H1 (cell line): ENCODE measurements around the gene PDE9A. TPM values are rescaled to one million over a fixed set of nuclear protein-coding genes. Genes with fewer than 3 reads are reported as not detected.

Source experiments
- CTCF ChIA-PET: fragments of 300-600 bp; sonication (Branson Sonifier 250); formaldehyde crosslinking; loops from one replicate; lab custom pipeline; 2021; ENCODE audit not compliant: partially characterized antibody; lab: Charles Lee
- POLR2A ChIA-PET: fragments of 300-600 bp; sonication (Branson Sonifier 250); formaldehyde crosslinking; loops from one replicate; lab custom pipeline; 2021; ENCODE audit warnings: inconsistent platforms; ENCODE audit not compliant: partially characterized antibody; lab: Charles Lee
- DNase-seq, 2 experiments: peaks; one replicate each; pipeline versions ENCODE4 v3.0.0 to v3.0.0-alpha.2; 2010 to 2022; ENCODE audit warnings: low spot score in 2 of 2, low read depth in 1 of 2, mixed read lengths in 1 of 2
- FAIRE-seq: peaks from 2 replicates; lab custom pipeline; 2011; peaks lifted over from hg19 to GRCh38; lab: Jason Lieb, UNC
- H2AFZ ChIP-seq: 2 replicates; pipeline ENCODE4 v1.8.1; 2012; ENCODE audit warnings: low read length, inconsistent platforms
- H2AK5ac ChIP-seq: 2 replicates; pipeline ENCODE4 v1.6.1; 2013; ENCODE audit warnings: low read depth, low read length
- H2BK120ac ChIP-seq: replicated peaks from 2 replicates; pipeline ENCODE3; 2013; ENCODE audit warnings: low read depth, low read length, inconsistent platforms
- H2BK12ac ChIP-seq: 2 replicates; pipeline ENCODE4 v1.6.1; 2013; ENCODE audit warnings: low read depth, low read length
- H2BK15ac ChIP-seq: 2 replicates; pipeline ENCODE4 v1.6.1; 2013; ENCODE audit warnings: low read length
- H2BK20ac ChIP-seq: 2 replicates; pipeline ENCODE4 v1.6.1; 2013; ENCODE audit warnings: low read length
- H2BK5ac ChIP-seq: 2 replicates; pipeline ENCODE4 v1.6.1; 2013; ENCODE audit warnings: low read depth, low read length
- H3K14ac ChIP-seq: 2 replicates; pipeline ENCODE4 v1.6.1; 2013; ENCODE audit warnings: inconsistent platforms; ENCODE audit not compliant: insufficient read length
- H3K18ac ChIP-seq: 2 replicates; pipeline ENCODE4 v1.6.1; 2013; ENCODE audit warnings: low read length; ENCODE audit errors: extremely low read depth
- H3K23ac ChIP-seq: 2 replicates; pipeline ENCODE4 v1.6.1; 2013; ENCODE audit warnings: inconsistent platforms; ENCODE audit not compliant: insufficient read length
- H3K23me2 ChIP-seq: 2 replicates; pipeline ENCODE4 v1.6.1; 2013; ENCODE audit warnings: low read depth, low read length
- H3K27ac ChIP-seq: 2 replicates; pipeline ENCODE4 v1.6.1; 2011; ENCODE audit warnings: low read depth, low read length, inconsistent platforms
- H3K27me3 ChIP-seq, 4 experiments: replicated peaks in 1 of 4; 1 replicate in 1 of 4; 2 replicates in 3 of 4; pipeline versions ENCODE4 v1.6.1 to v1.8.1; 2011 to 2013; ENCODE audit warnings: low read length in 3 of 4, mild to moderate bottlenecking in 3 of 4, inconsistent platforms in 2 of 4, mixed read lengths in 2 of 4, moderate library complexity in 1 of 4; ENCODE audit not compliant: control insufficient read depth in 3 of 4, insufficient read depth in 3 of 4; ENCODE audit errors: extremely low read depth in 1 of 4
- H3K36me3 ChIP-seq, 4 experiments: 2 replicates each; pipeline versions ENCODE4 v1.6.1 to v1.8.1; 2011 to 2013; ENCODE audit warnings: mild to moderate bottlenecking in 4 of 4, low read length in 3 of 4, moderate library complexity in 2 of 4, control low read depth in 1 of 4, inconsistent platforms in 1 of 4; ENCODE audit not compliant: insufficient read depth in 4 of 4, control insufficient read depth in 2 of 4
- H3K4ac ChIP-seq: replicated peaks from 2 replicates; pipeline ENCODE3; 2013; ENCODE audit warnings: low read length, low read depth, mixed read lengths, inconsistent platforms; ENCODE audit not compliant: insufficient read length
- H3K4me1 ChIP-seq, 4 experiments: replicated peaks in 1 of 4; 1 replicate in 1 of 4; 2 replicates in 3 of 4; pipeline versions ENCODE4 v1.6.1 to v1.8.1; 2011 to 2013; ENCODE audit warnings: low read length in 3 of 4, inconsistent platforms in 2 of 4, mixed read lengths in 1 of 4; ENCODE audit not compliant: insufficient read depth in 4 of 4, control insufficient read depth in 3 of 4
- H3K4me2 ChIP-seq, 2 experiments: 2 replicates each; pipeline versions ENCODE4 v1.6.1 to v1.8.1; 2011 to 2013; ENCODE audit warnings: low read depth in 2 of 2, low read length in 2 of 2, control low read depth in 1 of 2, inconsistent platforms in 1 of 2, mild to moderate bottlenecking in 1 of 2; ENCODE audit not compliant: insufficient read depth in 1 of 2
- H3K4me3 ChIP-seq, 4 experiments: fragments of 200-600, 300-600 bp in 1 of 4; sonication (generic), shearing (Covaris generic), sonication (Bioruptor Twin) in 1 of 4; 2 replicates each; pipeline versions ENCODE4 v1.5.1 to v1.8.1; 2011 to 2016; ENCODE audit warnings: low read length in 4 of 4, low read depth in 3 of 4, control low read depth in 2 of 4, inconsistent platforms in 2 of 4, mild to moderate bottlenecking in 2 of 4, mixed read lengths in 1 of 4, moderate library complexity in 1 of 4; ENCODE audit not compliant: insufficient read depth in 2 of 4; ENCODE audit errors: extremely low read depth in 1 of 4
- H3K56ac ChIP-seq: replicated peaks from 2 replicates; pipeline ENCODE3; 2013; ENCODE audit warnings: low read depth, mild to moderate bottlenecking, mixed read lengths, low read length, inconsistent platforms; ENCODE audit not compliant: insufficient read length
- H3K79me1 ChIP-seq: 2 replicates; pipeline ENCODE4 v1.6.1; 2013; ENCODE audit warnings: low read depth, low read length, control low read depth
- H3K79me2 ChIP-seq, 2 experiments: 2 replicates each; pipeline versions ENCODE4 v1.6.1 to v1.8.1; 2012 to 2013; ENCODE audit warnings: low read length in 2 of 2, mild to moderate bottlenecking in 2 of 2, inconsistent platforms in 1 of 2; ENCODE audit not compliant: insufficient read depth in 2 of 2, control insufficient read depth in 1 of 2
- H3K9ac ChIP-seq, 4 experiments: replicated peaks in 1 of 4; 1 replicate in 1 of 4; 2 replicates in 3 of 4; pipeline versions ENCODE4 v1.6.1 to v1.8.1; 2011 to 2013; ENCODE audit warnings: low read depth in 3 of 4, low read length in 3 of 4, control low read depth in 2 of 4, mild to moderate bottlenecking in 2 of 4, moderate library complexity in 2 of 4, inconsistent platforms in 1 of 4; ENCODE audit errors: extremely low read depth in 1 of 4
- H3K9me3 ChIP-seq, 2 experiments: 2 replicates each; pipeline versions ENCODE4 v1.6.1 to v1.8.1; 2012 to 2013; ENCODE audit warnings: mild to moderate bottlenecking in 2 of 2, moderate library complexity in 2 of 2, control low read depth in 1 of 2, inconsistent platforms in 1 of 2, low read depth in 1 of 2, low read length in 1 of 2, mixed read lengths in 1 of 2; ENCODE audit not compliant: insufficient read depth in 2 of 2
- H4K20me1 ChIP-seq, 2 experiments: replicated peaks in 1 of 2; 2 replicates each; pipeline versions ENCODE3 to v1.8.1; 2011 to 2013; ENCODE audit warnings: inconsistent platforms in 2 of 2, low read length in 2 of 2, mild to moderate bottlenecking in 1 of 2; ENCODE audit not compliant: insufficient read depth in 2 of 2, control insufficient read depth in 1 of 2
- H4K5ac ChIP-seq: 2 replicates; pipeline ENCODE4 v1.6.1; 2013; ENCODE audit warnings: low read length, low read depth, mixed read lengths, inconsistent platforms; ENCODE audit not compliant: insufficient read length
- H4K8ac ChIP-seq: 2 replicates; pipeline ENCODE4 v1.8.0; 2013; ENCODE audit warnings: mild to moderate bottlenecking, moderate library complexity, low read length, inconsistent platforms; ENCODE audit not compliant: insufficient read depth; ENCODE audit errors: extremely low read depth
- H4K91ac ChIP-seq: replicated peaks from 2 replicates; pipeline ENCODE3; 2013; ENCODE audit warnings: low read length, mixed read lengths, inconsistent platforms; ENCODE audit not compliant: insufficient read length
- ASH2L ChIP-seq: fragments of 200-600, 300-600 bp; sonication (generic); IDR thresholded peaks from one replicate; pipeline ENCODE4 v1.7.1; 2017; ENCODE audit warnings: low read length
- CBX5 ChIP-seq: fragments of 300-800, 300-1000 bp; sonication (generic); IDR thresholded peaks from 2 replicates; pipeline ENCODE4 v1.7.1; 2016; ENCODE audit warnings: antibody characterized with exemption, low read length, low read depth
- CEBPB ChIP-seq: IDR thresholded peaks from 2 replicates; pipeline ENCODE4 v1.6.1; 2012; ENCODE audit warnings: low read depth, low read length
- CTBP2 ChIP-seq: IDR thresholded peaks from 2 replicates; pipeline ENCODE4 v1.7.0; 2011; ENCODE audit warnings: borderline replicate concordance, mild to moderate bottlenecking, moderate library complexity, mixed read lengths, low read length; ENCODE audit not compliant: insufficient read depth, insufficient read length
- EP300 ChIP-seq, 2 experiments: IDR thresholded peaks; 1 replicate in 1 of 2; 2 replicates in 1 of 2; pipeline ENCODE4 v1.6.1; 2011 to 2012; ENCODE audit warnings: low read depth in 2 of 2, low read length in 2 of 2, mild to moderate bottlenecking in 2 of 2, borderline replicate concordance in 1 of 2, inconsistent platforms in 1 of 2, moderate library complexity in 1 of 2
- SP4 ChIP-seq: IDR thresholded peaks from 2 replicates; pipeline ENCODE4 v1.6.1; 2012; ENCODE audit warnings: low read length, inconsistent platforms
- SRF ChIP-seq: IDR thresholded peaks from 2 replicates; pipeline ENCODE4 v1.6.1; 2011; ENCODE audit warnings: mild to moderate bottlenecking, low read depth, low read length, moderate library complexity
- WGBS, 2 experiments: shearing (Covaris generic) in 1 of 2; methylation state at CpG; one replicate each; pipeline versions ENCODE4 v1.1.6 to v1.1.7; 2013 to 2015; ENCODE audit warnings: low lambda C conversion rate in 2 of 2, mixed read lengths in 2 of 2, inconsistent platforms in 1 of 2, low coverage in 1 of 2, missing lambda C conversion rate in 1 of 2; ENCODE audit not compliant: insufficient replicate concordance in 2 of 2, insufficient coverage in 1 of 2, insufficient read length in 1 of 2; ENCODE audit errors: extremely low coverage in 1 of 2, missing lambda C conversion rate in 1 of 2; 5-methylcytosine and 5-hydroxymethylcytosine counted together
- polyA plus RNA-seq, 7 experiments: library from polyadenylated mRNA; depleted of rRNA in 3 of 7; stranded (reverse) in 5 of 7; unstranded in 2 of 7; fragments of >200 nt in 5 of 7; fragments of 200-250 nt in 2 of 7; gene quantifications; 1 replicate in 5 of 7; 2 replicates in 1 of 7; 4 replicates in 1 of 7; pipeline versions ENCODE4 v1.2.1 to v1.2.3, GENCODE V29; 2011 to 2013; ENCODE audit warnings: missing spikeins in 2 of 7, mixed read lengths in 2 of 7
- total RNA-seq: library from RNA; stranded (reverse); fragmentation: NEBNext Ultra II Directional; extraction: Animal tissue kit (Norgen Biotek cat#: 25700); gene quantifications from 2 replicates; pipeline ENCODE4 v1.2.1, GENCODE V29; 2021

PDE9A gene
- total and polyA plus RNA-seq, 2 of the 8 experiments (the other 6 are each of a cell fraction or from before 2014, with no cell fraction given), result 39.2 to 45.9 TPM

- H4K20me1 ChIP-seq, result no peaks in the 10 kb centered on the region
- H3K23ac ChIP-seq, result no peak overlapping the region
- CTCF ChIA-PET, result interaction anchor here (1.1 to 2.9 kb wide), 3 partner anchors 22 to 43 kb away, joined by 3 to 25 read pairs (median 14); no protein-coding TSS in a partner anchor
- H3K23me2 ChIP-seq, result no peaks in the 10 kb centered on the region
- H3K9me3 ChIP-seq, result peaks cover 0 to 4% of the 10 kb centered on the region in 2 experiments; a peak in 3 of 4 replicates
- no peaks in the 10 kb centered on the region for H3K79me1 ChIP-seq
- H3K9ac ChIP-seq, result no peak overlapping the region
- FAIRE-seq (no peak), DNase-seq (no peak)
- H3K14ac ChIP-seq, result no peak overlapping the region
- H2AK5ac ChIP-seq, result no peak overlapping the region
- no peak overlapping the region for H3K18ac ChIP-seq
- H4K8ac ChIP-seq, result no peak overlapping the region
- POLR2A ChIA-PET, result no interaction called here
- peaks cover 0 to 9% (median 3%) of the 10 kb centered on the region in 4 experiments; a peak in 3 of 7 replicates for H3K4me1 ChIP-seq
- no peak overlapping the region for H3K56ac ChIP-seq
- no peak overlapping the region for H3K4me3 ChIP-seq
- H2BK20ac ChIP-seq, result peak overlapping the region; percentile 68; the same call in 1 of the 2 replicates
- H2BK5ac ChIP-seq, result no peak overlapping the region
- H3K27me3 ChIP-seq, result peaks cover 0 to 4% (median 0%) of the 10 kb centered on the region in 4 experiments; a peak in 1 of 7 replicates
- H4K5ac ChIP-seq, result no peak overlapping the region
- H3K4ac ChIP-seq, result no peak overlapping the region
- H3K27ac ChIP-seq, result no peak overlapping the region
- H2BK15ac ChIP-seq, result no peak overlapping the region; the same call in 1 of the 2 replicates
- no peak overlapping the region for H2AFZ ChIP-seq
- no peak overlapping the region for H4K91ac ChIP-seq
- H3K79me2 ChIP-seq, result no peaks in the 10 kb centered on the region
- no peak overlapping the region for H3K4me2 ChIP-seq
- H3K36me3 ChIP-seq, result no peaks in the 10 kb centered on the region
- WGBS, 2 experiments, result 89% methylated on average over 8 of the region's 8 CpGs; no CpG with 5 or more reads in 1 of the 2 experiments
- H2BK12ac ChIP-seq, result no peak overlapping the region
- H2BK120ac ChIP-seq, result no peak overlapping the region
- TF ChIP-seq CBX5, result no peak
- no peak for TF ChIP-seq SRF
- TF ChIP-seq EP300 (IDR thresholded peaks at IDR 0.05; ENCODE audit: borderline replicate concordance in 1 of 2, low read depth in 2 of 2, low read length in 2 of 2), result no peak
- no peak for TF ChIP-seq ASH2L
- no peak for TF ChIP-seq CEBPB
- no peak for TF ChIP-seq CTBP2
- TF ChIP-seq SP4, result no peak
These were observed 137.2 kb downstream of the PDE9A start for GRCh38 chr21:42790520-42791065.
